Testis (tissue), 2 donors: ENCODE data around the gene PHACTR3.

Experiments
- POLR2A ChIP-seq: fragments of 450-650 bp; IDR thresholded peaks from one replicate; pipeline ENCODE4 v1.6.1; 2017; ENCODE audit warnings: antibody characterized with exemption, mild to moderate bottlenecking, moderate library complexity
- TF ChIP-seq, protein P1 (sequence below), 3 experiments: fragments of 450-650 bp in 2 of 3; fragments of 200-600 bp in 1 of 3; sonication (generic) in 1 of 3; IDR thresholded peaks; one replicate each; pipeline ENCODE4 v1.5.1; 2016 to 2019; ENCODE audit warnings: antibody characterized with exemption in 3 of 3, mild to moderate bottlenecking in 2 of 3, moderate library complexity in 1 of 3

DNA sequence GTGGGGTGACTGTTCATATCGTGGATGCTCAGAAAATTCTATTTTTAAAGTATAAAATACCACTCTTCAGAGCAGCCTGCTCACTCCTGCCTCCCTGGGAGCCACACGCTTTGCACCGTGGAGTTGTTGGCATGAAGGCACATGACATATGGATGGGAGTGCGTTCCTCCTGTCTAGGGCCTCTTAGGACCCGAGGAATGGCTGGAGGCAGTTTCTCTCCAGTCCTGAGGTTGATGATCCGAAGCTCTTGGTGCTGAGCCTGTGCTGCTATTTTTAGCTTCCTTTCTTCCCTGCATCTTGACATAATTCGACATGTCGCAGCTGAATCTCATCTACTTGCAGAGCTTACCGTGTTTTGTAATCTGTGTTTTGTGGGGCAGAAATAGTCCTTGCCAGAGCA is 73.9 kb downstream of the PHACTR3 start:
- TF ChIP-seq, protein P1, sequence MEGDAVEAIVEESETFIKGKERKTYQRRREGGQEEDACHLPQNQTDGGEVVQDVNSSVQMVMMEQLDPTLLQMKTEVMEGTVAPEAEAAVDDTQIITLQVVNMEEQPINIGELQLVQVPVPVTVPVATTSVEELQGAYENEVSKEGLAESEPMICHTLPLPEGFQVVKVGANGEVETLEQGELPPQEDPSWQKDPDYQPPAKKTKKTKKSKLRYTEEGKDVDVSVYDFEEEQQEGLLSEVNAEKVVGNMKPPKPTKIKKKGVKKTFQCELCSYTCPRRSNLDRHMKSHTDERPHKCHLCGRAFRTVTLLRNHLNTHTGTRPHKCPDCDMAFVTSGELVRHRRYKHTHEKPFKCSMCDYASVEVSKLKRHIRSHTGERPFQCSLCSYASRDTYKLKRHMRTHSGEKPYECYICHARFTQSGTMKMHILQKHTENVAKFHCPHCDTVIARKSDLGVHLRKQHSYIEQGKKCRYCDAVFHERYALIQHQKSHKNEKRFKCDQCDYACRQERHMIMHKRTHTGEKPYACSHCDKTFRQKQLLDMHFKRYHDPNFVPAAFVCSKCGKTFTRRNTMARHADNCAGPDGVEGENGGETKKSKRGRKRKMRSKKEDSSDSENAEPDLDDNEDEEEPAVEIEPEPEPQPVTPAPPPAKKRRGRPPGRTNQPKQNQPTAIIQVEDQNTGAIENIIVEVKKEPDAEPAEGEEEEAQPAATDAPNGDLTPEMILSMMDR (IDR thresholded peaks at IDR 0.05) = no peak
- TF ChIP-seq POLR2A = no peak
